CD4-positive, alpha-beta T cell treated with Interleukin-21 for 1 hour (primary cell): Measurements from ENCODE around the gene SEC24D.

Source experiments
- DNase-seq: peaks from one replicate; pipeline ENCODE4 v3.0.0-alpha.2; 2020

The SEC24D gene

DNA sequence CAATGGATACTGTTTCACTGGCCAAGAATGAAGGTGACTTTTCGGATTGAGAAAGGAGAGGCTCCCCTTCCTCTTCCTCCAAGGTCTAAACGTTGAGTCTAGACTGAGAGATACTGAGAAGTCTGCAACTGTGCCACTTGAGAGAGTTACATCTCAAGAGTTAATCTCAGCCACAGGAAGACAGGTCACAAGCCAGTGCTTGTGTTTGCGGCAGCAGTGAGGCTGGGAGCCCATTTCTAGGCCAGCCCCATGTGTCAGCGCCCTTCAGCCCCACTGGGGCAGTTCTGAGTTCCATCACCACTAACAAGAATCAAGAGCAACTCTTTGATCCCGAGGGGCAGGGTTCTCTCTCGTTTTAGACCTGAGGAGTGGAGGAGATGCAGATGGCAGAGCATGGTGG lies 7.3 kb upstream of the SEC24D start:
- DNase-seq: no peak

DNA sequence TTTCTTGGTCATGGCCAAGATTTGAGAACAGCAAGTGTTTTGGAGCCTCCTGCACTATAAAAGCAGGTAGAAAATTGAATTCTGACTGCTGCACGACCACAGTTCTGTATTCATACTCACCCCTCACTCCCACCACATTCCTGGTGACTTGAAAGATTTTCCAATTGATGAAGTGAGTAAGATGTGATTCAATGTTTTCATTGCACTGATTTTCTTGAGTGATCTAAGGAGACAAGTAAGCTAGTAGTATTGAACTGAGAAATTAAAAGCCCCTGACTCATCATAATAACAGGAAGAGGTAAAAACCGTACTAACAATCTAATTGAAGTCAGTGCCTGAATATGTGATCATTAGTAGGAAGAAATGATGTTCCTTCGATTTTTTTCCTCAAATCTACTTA lies 6.1 kb upstream of the SEC24D start:
- no peak for DNase-seq

DNA sequence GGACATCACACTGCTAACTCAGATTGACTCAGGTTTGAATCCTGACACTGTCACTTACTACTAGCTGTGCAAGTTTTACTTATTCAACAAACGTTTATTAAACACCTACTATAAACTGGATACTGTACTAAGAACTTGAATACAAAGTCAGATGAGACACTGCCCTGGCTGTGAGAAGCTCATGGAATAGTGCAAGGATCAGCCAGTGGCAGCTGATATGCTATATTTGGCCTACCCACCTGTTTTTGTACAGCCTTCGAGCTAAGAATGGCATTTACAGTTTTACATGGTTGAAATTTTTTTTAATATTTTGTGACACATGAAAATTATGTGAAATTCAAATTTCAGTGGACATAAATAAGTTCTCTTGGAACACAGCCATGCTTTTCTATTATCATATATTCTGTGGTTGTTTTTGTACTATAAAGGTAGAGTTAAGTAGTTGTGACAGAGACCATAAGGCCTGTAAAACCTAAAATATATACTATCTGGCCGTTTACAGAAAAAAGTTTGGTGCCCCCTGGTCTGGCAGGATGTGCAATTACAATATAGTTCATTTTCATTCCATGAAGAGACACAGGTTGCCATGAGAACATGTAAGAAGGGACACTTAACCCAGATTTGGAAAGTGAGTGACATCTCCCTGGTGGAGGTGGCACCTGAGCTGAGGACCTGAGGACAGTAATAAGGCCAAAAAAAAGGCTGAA lies 3.4 kb upstream of the SEC24D start:
- no peak for DNase-seq

DNA sequence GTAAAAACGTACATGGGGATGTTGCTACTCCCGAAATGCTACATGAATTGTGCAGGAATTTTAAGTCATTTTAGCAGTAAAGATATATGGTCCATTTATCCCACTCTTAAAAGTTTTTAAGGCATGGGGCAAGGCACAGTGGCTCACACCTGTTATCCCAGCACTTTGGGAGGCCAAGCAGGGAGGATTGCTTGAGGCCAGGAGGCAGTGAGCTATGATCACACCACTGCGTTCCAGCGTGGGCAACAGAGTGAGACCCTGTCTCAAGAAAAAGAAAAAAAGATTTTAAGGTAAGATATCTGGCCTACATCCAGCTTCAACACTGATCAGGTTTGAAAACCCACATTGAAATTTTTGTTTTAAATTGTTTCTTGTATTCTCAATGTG lies 1.2 kb upstream of the SEC24D start:
- DNase-seq: no peak

DNA sequence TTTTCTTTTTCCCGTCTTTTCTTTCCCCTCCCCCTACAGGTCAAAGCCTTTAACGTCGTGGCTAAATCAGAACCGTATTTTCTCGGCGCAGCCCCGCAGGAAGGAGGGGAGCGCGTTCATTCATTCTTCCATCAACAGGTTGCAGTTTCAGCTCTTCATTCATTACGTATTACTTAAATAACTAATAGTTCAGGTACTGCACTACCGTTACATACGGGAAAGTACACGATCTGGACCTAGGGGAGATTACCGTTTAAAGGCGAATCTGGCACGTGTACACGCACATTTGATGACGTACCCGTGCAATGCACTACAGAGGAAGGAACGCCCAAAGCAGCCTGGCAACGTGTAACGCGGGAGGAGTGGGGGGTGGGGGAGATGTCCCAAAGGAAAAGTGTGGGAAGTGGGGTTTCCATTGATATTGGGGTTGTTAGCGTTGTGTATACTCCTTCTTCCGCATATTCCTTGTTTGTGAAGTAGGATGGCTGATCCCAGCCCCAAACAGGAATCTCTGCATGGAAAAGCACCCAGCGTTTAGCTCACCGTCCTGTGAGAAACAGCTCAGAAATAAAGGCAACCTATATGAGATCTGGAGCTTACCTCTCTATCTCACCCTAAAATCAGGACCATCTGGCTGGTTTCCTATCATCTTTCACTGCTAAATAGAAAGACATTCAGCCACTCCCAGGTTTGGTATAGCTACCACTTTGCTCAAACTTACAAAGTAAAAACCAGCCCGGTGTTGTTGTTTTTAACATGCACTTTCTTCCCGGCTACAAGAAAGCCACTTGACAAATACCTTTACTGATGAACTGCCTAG lies 585 bp upstream of the SEC24D start:
- peak; percentile 76 for DNase-seq

DNA sequence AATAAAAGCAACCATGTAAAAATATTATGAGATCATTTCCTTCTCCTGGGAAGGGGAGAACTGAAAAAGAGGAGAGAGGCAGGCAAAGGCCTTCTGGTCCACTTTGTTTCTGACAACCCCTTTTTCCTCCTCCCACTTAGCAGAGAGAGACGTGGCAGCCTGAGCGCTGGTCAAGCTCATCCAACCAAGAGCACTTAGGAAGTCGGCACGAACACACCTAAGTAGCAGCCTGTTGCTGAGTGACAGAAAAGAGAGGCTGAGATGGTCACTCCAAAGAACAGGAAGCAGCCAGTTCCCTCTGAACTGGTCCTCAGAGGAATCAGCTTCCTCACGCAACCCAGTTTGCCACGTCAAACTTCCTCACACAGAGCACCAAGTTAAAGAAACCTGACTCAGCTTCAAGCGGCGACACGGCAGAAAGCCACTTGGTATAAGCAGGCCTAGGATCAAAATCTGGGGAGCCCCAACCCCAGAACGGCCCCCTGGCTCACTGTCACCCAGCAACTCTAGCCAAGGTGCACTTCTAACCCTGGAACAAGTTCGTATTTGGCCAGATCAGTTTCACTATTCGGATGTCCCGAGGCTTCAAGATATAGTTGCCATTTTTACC lies 861 bp downstream of the SEC24D start:
- DNase-seq: peak; percentile 63

DNA sequence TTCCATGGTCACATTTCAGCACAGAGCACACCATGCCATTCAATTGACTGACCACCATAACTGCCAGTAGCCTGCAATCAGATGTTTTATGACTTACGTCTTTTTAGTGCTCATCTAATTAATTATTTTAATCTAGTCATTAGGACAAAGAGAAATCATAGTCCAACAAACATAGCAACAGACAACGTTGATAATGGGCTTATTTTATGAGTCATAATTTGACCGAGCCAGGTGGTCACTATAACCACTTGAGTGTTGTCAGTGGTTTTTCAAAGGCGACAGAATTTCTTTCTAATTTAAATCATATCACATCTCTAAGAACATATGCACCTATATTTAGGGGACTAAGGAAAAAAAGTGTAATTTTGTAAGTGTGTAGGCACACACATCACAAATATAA lies 1.9 kb downstream of the SEC24D start:
- DNase-seq: no peak

- DNase-seq: no peak
Observed at GRCh38 chr4:118833192-118833820, 2.6 kb downstream of the SEC24D start.

GRCh38 chr4:118829107-118829506 lies 6.8 kb downstream of the SEC24D start:
- DNase-seq: no peak

DNA sequence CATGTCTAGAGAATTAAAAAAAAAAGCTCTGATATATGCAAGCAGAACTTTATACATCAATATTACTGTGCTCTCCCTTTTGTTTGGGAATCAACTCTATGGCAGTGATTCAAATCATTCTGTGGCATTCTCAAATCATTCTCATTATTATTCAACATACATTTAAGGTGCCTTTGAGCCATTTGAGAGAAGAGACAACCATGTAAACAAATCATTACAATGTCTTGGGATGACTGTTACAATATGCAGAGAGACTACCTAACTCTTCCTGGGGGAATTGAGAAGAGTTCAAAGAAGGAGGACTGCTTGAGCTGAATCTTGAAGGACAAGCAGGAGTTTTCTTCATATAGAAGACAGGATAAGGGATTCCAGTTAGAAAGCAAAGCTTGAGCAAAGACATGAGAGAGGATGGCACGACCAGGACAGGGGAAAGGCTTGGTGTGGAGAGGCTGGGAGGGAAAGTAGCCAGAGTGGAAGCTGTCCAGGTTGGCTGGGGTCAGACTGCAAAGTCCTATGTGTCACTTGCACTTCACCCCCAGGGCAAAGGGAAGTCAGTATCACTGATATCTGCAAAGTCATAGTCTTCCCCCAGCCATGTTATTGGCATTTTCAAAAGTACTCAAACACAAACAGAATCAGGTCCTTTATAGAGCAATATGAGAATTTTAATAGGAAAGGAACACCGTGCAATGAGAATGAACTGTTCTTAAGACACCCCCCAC lies 9.0 kb downstream of the SEC24D start:
- DNase-seq: no peak

- no peak for DNase-seq
Observed at GRCh38 chr4:118825799-118826198, 10.1 kb downstream of the SEC24D start.

DNA sequence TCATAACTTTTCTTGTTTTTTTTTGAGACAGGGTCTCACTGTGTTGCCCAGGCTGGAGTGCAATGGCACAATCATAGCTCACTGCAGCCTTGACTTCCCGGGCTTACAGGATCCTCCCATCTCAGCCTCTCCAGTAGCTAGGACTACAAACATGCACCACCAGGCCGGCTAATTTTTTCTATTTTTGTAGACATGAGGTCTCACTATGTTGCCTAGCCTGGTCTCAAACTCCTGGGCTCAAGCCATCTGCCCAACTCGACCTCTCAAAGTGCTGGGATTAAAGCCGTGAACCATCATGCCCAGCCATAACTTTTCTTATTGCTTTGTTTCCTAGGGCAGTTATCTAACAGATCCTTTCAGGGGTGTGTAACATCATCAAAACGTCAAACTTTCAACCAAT lies 11.8 kb downstream of the SEC24D start:
- DNase-seq: no peak

DNA sequence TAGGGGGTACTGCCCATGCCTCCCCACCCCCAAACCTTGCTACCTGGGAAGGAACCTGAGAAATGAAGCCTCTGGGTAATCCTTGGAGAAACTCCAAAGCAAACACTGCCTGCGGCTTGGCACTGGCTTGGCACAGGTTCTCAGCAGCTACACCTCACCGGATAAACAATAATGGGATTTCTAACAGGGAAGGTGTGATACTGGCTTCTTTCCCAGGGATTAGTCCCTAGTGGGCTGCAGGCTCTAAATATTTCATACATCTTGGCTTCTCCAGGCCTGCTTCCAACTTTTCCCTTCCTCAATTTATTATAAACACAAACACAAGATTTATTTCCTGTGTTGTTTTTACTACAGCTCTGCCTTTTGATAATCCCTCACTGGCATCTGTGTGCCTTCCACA lies 12.5 kb downstream of the SEC24D start:
- DNase-seq: no peak

GRCh38 chr4:118821590-118822293 lies 14.2 kb downstream of the SEC24D start:
- DNase-seq: no peak

DNA sequence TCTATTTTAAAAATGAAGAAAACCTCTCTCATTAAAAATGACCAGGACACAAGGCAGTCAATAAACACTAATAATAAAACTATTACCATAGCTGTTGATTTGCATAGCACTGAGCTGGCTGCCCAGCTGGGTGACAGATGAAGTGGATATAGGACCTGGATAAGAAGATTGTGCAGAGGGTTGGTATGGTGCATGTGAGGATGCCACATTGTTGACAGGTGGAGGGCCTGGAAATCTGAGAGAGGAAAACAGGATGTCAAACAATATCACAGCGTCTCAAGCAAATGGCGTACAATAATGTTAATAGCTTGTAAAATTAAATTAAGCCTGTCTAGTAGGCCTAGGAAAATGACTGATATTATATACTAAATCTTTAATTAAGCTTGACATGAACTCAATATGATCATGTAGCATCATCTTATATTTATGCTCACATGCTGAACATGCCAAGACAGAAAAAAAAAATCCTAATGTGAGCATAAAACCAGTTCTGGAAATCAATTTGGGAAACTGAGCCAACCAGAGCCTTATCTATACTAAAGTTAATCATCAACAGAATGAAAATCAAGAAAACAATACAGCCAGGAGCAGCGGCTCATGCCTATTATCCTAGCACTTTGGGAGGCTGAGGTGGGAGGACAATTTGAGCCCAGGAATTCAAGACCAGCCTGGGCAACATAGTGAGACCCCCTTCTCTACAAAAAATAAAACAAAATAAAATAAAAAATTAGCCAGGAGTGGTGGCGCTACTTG lies 18.6 kb downstream of the SEC24D start:
- no peak for DNase-seq

DNA sequence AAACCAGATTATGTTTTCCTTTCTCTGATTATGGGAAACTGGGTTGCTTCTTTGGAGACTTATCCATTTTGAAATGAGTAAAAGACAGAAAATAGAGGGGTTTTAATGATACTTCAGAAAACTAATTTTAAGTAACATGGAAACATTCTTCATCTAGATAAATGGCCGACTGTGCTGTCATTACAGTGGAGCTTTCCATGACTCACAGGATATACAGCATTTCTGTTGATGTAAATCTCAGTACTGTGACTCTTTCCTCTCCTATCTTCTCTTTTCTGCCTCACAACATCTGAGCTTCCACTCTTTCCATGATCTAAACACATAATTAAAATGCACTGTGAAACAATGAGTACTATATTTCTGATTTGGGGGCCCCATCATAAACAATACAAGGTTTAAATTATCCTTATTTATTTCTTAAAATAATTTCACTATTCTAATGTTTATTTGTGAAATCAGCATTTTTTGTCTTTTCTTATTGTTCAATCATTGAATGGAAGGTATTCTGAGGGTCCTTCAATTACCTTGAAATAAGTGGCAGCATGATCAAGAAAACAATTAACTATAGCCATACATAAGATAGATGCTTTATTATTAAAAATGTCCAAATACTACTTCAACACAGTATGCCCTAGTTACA lies 19.3 kb downstream of the SEC24D start:
- DNase-seq: no peak

GRCh38 chr4:118814891-118815290 lies 21.0 kb downstream of the SEC24D start:
- DNase-seq: no peak

GRCh38 chr4:118814058-118814457 lies 21.9 kb downstream of the SEC24D start:
- no peak for DNase-seq

DNA sequence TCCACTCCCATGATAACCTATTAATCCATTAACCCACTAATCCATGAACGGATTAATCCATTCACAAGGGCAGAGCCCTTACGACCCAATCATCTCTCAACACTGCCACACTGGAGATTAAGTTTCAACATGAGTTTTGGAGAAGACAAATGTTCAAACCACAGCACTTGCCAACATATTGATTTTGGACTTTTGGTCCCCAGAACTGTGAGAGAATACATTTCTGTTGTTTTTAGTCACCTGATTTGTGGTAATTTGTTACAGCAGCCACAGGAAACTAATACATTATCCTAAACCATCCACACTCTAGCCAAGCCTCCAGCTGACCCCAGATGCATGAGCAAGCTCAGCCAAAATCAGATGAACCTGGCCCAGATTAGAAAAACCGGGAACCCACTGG lies 22.4 kb downstream of the SEC24D start:
- no peak for DNase-seq

DNA sequence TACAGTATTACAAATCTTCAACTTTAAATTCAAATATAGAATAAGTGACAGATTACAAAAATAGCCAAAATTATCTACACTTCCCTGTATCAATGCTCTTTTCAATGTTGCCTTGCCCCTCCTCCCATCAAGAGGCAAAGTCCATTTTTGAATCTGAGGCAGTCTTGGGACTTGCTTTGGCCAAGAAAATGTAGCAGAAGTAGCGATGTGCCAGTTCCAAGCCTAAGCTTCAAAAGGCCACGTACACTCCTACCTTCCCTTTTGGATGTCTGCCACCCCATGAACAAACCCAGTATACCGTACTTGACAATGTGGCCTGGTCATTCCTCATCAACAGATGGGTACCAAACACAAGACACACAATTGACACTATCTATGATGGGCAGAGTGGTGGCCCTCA lies 24.1 kb downstream of the SEC24D start:
- DNase-seq: no peak
